Fibroblast of the aortic adventitia (primary cell): ENCODE measurements around the gene NRXN3. TPM values are rescaled to one million over a fixed set of nuclear protein-coding genes. Genes with fewer than 3 reads are reported as not detected.

Source experiments
- DNase-seq: peaks from one replicate; pipeline ENCODE4 v3.0.0-alpha.2; 2010; ENCODE audit warnings: low read depth
- H3K4me3 ChIP-seq: 2 replicates; pipeline ENCODE4 v1.5.1; 2011; ENCODE audit warnings: low read depth, mild to moderate bottlenecking, control low read depth, low read length, moderate library complexity
- CTCF ChIP-seq: IDR thresholded peaks from 2 replicates; pipeline ENCODE4 v1.5.1; 2011; ENCODE audit warnings: mild to moderate bottlenecking, low read length, control low read depth, inconsistent platforms; ENCODE audit not compliant: insufficient read depth
- total RNA-seq: library from RNA; depleted of rRNA; stranded (reverse); fragments of >200 nt; gene quantifications from 2 replicates; pipeline ENCODE4 v1.2.3, GENCODE V29; 2012; ENCODE audit warnings: low replicate concordance

NRXN3 gene
- total RNA-seq, 1 donor = 0.18 TPM

GRCh38 chr14:79695307-79695706, 1525.1 kb downstream of the NRXN3 start:
- no peak for TF ChIP-seq CTCF
- DNase-seq = no peak
- H3K4me3 ChIP-seq = no peak overlapping the region

- no peak for TF ChIP-seq CTCF
- no peak for DNase-seq
- no peak overlapping the region for H3K4me3 ChIP-seq
Measured at GRCh38 chr14:79698298-79698711, 1528.1 kb downstream of the NRXN3 start.

GRCh38 chr14:79699206-79699605, 1529.0 kb downstream of the NRXN3 start:
- no peak for TF ChIP-seq CTCF
- H3K4me3 ChIP-seq = no peak overlapping the region

GRCh38 chr14:79701371-79701770, 1531.2 kb downstream of the NRXN3 start:
- no peak for TF ChIP-seq CTCF
- H3K4me3 ChIP-seq = no peak overlapping the region
- no peak for DNase-seq

More at GRCh38 chr14:79699206-79699605, 1529.0 kb downstream of the NRXN3 start:
- DNase-seq = no peak

GRCh38 chr14:79702197-79702596, 1532.0 kb downstream of the NRXN3 start:
- no peak for DNase-seq
- H3K4me3 ChIP-seq = no peak overlapping the region
- no peak for TF ChIP-seq CTCF

GRCh38 chr14:79703209-79703608, 1533.0 kb downstream of the NRXN3 start:
- no peak overlapping the region for H3K4me3 ChIP-seq
- TF ChIP-seq CTCF = no peak
- no peak for DNase-seq
